HepG2 (cell line): ENCODE results near the gene AP4E1. TPM values are rescaled to one million over a fixed set of nuclear protein-coding genes. Genes with fewer than 3 reads are reported as not detected.
A peak's percentile ranks its signal among the peaks of the same experiment; 100 is the strongest.

Source experiments
- AHDC1 ChIP-seq: sonication (generic); formaldehyde crosslinking; IDR thresholded peaks from 2 replicates; pipeline ENCODE4 v1.5.1; 2020; ENCODE audit warnings: mild to moderate bottlenecking, missing genetic modification reagents, borderline replicate concordance
- ATF7-NPFF ChIP-seq: sonication (generic); formaldehyde crosslinking; IDR thresholded peaks from 2 replicates; pipeline ENCODE4 v1.8.1; 2023; ENCODE audit warnings: mild to moderate bottlenecking, low read depth, missing genetic modification reagents, moderate library complexity
- CAMTA2 ChIP-seq: sonication (generic); formaldehyde crosslinking; IDR thresholded peaks from 2 replicates; pipeline ENCODE4 v1.4.0; 2020; ENCODE audit warnings: mild to moderate bottlenecking, missing genetic modification reagents, borderline replicate concordance
- CENPBD1 ChIP-seq: sonication (generic); formaldehyde crosslinking; IDR thresholded peaks from 2 replicates; pipeline ENCODE4 v1.8.0; 2022; ENCODE audit warnings: missing genetic modification reagents, low read depth, mild to moderate bottlenecking, borderline replicate concordance
- GRHL1 ChIP-seq: sonication (generic); formaldehyde crosslinking; conservative IDR thresholded peaks from 2 replicates; pipeline ENCODE4 v1.8.0; 2022; ENCODE audit warnings: missing genetic modification reagents
- MZF1 ChIP-seq: sonication (generic); formaldehyde crosslinking; IDR thresholded peaks from 2 replicates; pipeline ENCODE4 v1.8.1; 2023; ENCODE audit warnings: mild to moderate bottlenecking, missing genetic modification reagents, borderline replicate concordance
- POLR2G ChIP-seq: fragments of 200-400 bp; formaldehyde crosslinking; IDR thresholded peaks from 2 replicates; pipeline ENCODE4 v1.6.1; 2018; ENCODE audit warnings: mild to moderate bottlenecking, low read depth, low read length, moderate library complexity
- PPARG ChIP-seq: conservative IDR thresholded peaks from 2 replicates; pipeline ENCODE4 v1.6.1; 2016; ENCODE audit warnings: missing biosample characterization, missing genetic modification reagents
- REL ChIP-seq: sonication (generic); formaldehyde crosslinking; conservative IDR thresholded peaks from 2 replicates; pipeline ENCODE4 v1.8.0; 2022; ENCODE audit warnings: mild to moderate bottlenecking, missing genetic modification reagents, moderate library complexity
- ZNF136 ChIP-seq: sonication (generic); formaldehyde crosslinking; IDR thresholded peaks from 2 replicates; pipeline ENCODE4 v1.8.1; 2022; ENCODE audit warnings: low read depth, mild to moderate bottlenecking, moderate library complexity, missing genetic modification reagents
- ZNF224 ChIP-seq: sonication (generic); formaldehyde crosslinking; IDR thresholded peaks from 2 replicates; pipeline ENCODE4 v1.5.0; 2020; ENCODE audit warnings: mild to moderate bottlenecking, missing genetic modification reagents
- ZNF451 ChIP-seq: sonication (generic); formaldehyde crosslinking; IDR thresholded peaks from 2 replicates; pipeline ENCODE4 v1.5.0; 2020; ENCODE audit warnings: mild to moderate bottlenecking, missing genetic modification reagents
- ZNF512B ChIP-seq: sonication (generic); formaldehyde crosslinking; IDR thresholded peaks from 2 replicates; pipeline ENCODE4 v1.5.1; 2020; ENCODE audit warnings: missing genetic modification reagents, mild to moderate bottlenecking, borderline replicate concordance
- ZNF605 ChIP-seq: sonication (generic); formaldehyde crosslinking; IDR thresholded peaks from 2 replicates; pipeline ENCODE4 v1.8.0; 2022; ENCODE audit warnings: mild to moderate bottlenecking, missing genetic modification reagents
- ZNF816 ChIP-seq: sonication (generic); formaldehyde crosslinking; IDR thresholded peaks from 2 replicates; pipeline ENCODE4 v1.8.0; 2022; ENCODE audit warnings: missing genetic modification reagents, mild to moderate bottlenecking, borderline replicate concordance
- ZNF878 ChIP-seq: sonication (generic); formaldehyde crosslinking; IDR thresholded peaks from 2 replicates; pipeline ENCODE4 v1.8.1; 2023; ENCODE audit warnings: mild to moderate bottlenecking, missing genetic modification reagents, moderate library complexity
- polyA plus RNA-seq, 8 experiments: library from polyadenylated mRNA; depleted of rRNA in 3 of 8; stranded (reverse) in 7 of 8; unstranded in 1 of 8; fragments of >200 nt; fragmentation: Illumina TruSeq in 4 of 8; extraction: Trizol in 4 of 8; gene quantifications; 2 replicates each; pipeline versions ENCODE4 v1.2.1 to v1.2.3, GENCODE V29; 2011 to 2016; ENCODE audit warnings: low read depth in 4 of 8, missing spikeins in 1 of 8, mixed read lengths in 1 of 8; ENCODE audit not compliant: insufficient read depth in 1 of 8
- total RNA-seq, 5 experiments: library from RNA; depleted of rRNA; stranded (reverse); fragments of >200 nt; fragmentation: Illumina TruSeq; extraction: Trizol; gene quantifications; 2 replicates each; pipeline ENCODE4 v1.2.3, GENCODE V29; 2016; ENCODE audit warnings: low read depth in 1 of 5

AP4E1 gene
- total and polyA plus RNA-seq, 2 of the 13 experiments (the other 11 are each of a cell fraction or from before 2014, with no cell fraction given) = 2.2 to 7.8 TPM

- no peak for TF ChIP-seq CAMTA2 (CRISPR knock-in tag)
- no peak for TF ChIP-seq ZNF224 (CRISPR knock-in tag)
- TF ChIP-seq AHDC1 (CRISPR knock-in tag) = 0 out of 2 replicates have a peak, but pooled peaks have one; percentile 50
- no peak for TF ChIP-seq ZNF605 (CRISPR knock-in tag)
- no peak; the same call in 1 of the 2 replicates for TF ChIP-seq ZNF451 (CRISPR knock-in tag)
- no peak for TF ChIP-seq MZF1 (CRISPR knock-in tag)
- no peak for TF ChIP-seq CENPBD1
- no peak for TF ChIP-seq ZNF878 (CRISPR knock-in tag)
- TF ChIP-seq ATF7-NPFF (CRISPR knock-in tag) = peak; percentile 66; the same call in 1 of the 2 replicates
- peak; percentile 84 for TF ChIP-seq ZNF816
- no peak for TF ChIP-seq GRHL1 (CRISPR knock-in tag)
- 0 out of 2 replicates have a peak, but pooled peaks have one; percentile 30 for TF ChIP-seq ZNF136 (CRISPR knock-in tag)
- TF ChIP-seq POLR2G = peak; percentile 79; the same call in 1 of the 2 replicates
- no peak for TF ChIP-seq ZNF512B (CRISPR knock-in tag)
- no peak for TF ChIP-seq REL (CRISPR knock-in tag)
- TF ChIP-seq PPARG (CRISPR knock-in tag) = 0 out of 2 replicates have a peak, but pooled peaks have one; percentile 58
Measured at GRCh38 chr15:50908209-50909009, at the start of gene AP4E1 (continued).
